ENCODE results near the gene TDP1. TPM values are rescaled to one million over a fixed set of nuclear protein-coding genes. Genes with fewer than 3 reads are reported as not detected.
A peak's percentile ranks its signal among the peaks of the same experiment; 100 is the strongest.

Gene TDP1
- total RNA-seq, 4 donors from 2014 or later, result 2.9 to 8.0 (median 7.3) TPM

DNA sequence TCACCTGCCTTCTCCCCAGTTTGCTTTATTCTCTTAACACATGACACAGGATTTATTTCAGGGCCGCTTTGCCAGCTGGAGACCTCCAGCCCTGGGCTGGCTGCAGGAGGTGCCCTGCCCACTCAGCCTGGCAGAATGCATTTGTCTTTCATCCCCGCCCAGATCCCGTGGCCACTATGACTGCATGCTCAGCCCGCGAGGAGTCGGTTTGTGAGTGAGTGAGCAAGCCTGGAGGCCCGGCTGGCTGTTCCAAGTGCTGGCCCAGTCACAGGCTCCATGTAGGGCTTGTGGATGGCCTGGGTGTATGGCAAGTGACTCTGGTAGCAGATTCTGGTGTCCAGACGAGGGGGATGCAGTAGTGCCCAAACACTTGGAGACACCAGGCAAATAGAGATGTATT, 2.1 kb downstream of the TDP1 start:
- Histone ChIP-seq H3K4me3 (replicated peaks in 1 of 3) (no peak overlapping the region), H3K4me1 (peaks cover 4 to 6% of the 10 kb centered on the region in 2 donors), H3K27ac (no peak overlapping the region), H3K27me3 (no peaks in the 10 kb centered on the region), H3K9me3 (no peaks in the 10 kb centered on the region), H3K36me3 (no peaks in the 10 kb centered on the region)
- 93 to 100% methylated on average over 8 of the region's 8 CpGs for WGBS, 2 donors
- intact Hi-C loops (cut with DNase I), result no loop called here
- TF ChIP-seq, protein P1, sequence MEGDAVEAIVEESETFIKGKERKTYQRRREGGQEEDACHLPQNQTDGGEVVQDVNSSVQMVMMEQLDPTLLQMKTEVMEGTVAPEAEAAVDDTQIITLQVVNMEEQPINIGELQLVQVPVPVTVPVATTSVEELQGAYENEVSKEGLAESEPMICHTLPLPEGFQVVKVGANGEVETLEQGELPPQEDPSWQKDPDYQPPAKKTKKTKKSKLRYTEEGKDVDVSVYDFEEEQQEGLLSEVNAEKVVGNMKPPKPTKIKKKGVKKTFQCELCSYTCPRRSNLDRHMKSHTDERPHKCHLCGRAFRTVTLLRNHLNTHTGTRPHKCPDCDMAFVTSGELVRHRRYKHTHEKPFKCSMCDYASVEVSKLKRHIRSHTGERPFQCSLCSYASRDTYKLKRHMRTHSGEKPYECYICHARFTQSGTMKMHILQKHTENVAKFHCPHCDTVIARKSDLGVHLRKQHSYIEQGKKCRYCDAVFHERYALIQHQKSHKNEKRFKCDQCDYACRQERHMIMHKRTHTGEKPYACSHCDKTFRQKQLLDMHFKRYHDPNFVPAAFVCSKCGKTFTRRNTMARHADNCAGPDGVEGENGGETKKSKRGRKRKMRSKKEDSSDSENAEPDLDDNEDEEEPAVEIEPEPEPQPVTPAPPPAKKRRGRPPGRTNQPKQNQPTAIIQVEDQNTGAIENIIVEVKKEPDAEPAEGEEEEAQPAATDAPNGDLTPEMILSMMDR (IDR thresholded peaks at IDR 0.05), result no peak
- no peak for TF ChIP-seq POLR2A (IDR thresholded peaks at IDR 0.05)
- DNase-seq, result no peak

DNA sequence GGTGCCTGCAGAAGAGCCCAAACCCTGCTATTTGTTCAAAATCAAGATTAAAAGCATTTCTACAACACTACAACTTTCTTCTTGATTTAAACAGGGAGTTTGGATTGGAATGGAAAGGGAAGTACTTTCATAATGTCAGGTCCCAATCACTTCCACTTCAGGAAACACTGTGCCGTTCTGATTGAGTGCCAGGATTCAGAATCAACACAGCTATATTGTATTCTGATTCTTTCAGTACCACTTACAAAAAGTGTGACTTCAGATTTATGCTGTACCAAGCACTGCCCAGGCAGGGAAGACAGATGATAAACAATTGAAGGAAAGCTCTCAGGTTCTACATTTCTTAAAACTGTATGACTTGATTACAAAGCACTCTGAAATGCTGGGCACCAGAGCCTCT, 3.2 kb downstream of the TDP1 start:
- TF ChIP-seq, protein P1 (IDR thresholded peaks at IDR 0.05), result no peak
- no peak for TF ChIP-seq POLR2A (IDR thresholded peaks at IDR 0.05)
- Histone ChIP-seq H3K4me1 (peaks cover 7 to 15% of the 10 kb centered on the region in 2 donors), H3K9me3 (no peaks in the 10 kb centered on the region), H3K27ac (no peak overlapping the region), H3K4me3 (replicated peaks in 1 of 3) (no peak overlapping the region), H3K36me3 (no peaks in the 10 kb centered on the region), H3K27me3 (no peaks in the 10 kb centered on the region)
- no peak for DNase-seq
- intact Hi-C loops (cut with DNase I), result no loop called here
- WGBS, 2 donors, result 73 to 83% methylated on average over 1 of the region's 1 CpG

DNA sequence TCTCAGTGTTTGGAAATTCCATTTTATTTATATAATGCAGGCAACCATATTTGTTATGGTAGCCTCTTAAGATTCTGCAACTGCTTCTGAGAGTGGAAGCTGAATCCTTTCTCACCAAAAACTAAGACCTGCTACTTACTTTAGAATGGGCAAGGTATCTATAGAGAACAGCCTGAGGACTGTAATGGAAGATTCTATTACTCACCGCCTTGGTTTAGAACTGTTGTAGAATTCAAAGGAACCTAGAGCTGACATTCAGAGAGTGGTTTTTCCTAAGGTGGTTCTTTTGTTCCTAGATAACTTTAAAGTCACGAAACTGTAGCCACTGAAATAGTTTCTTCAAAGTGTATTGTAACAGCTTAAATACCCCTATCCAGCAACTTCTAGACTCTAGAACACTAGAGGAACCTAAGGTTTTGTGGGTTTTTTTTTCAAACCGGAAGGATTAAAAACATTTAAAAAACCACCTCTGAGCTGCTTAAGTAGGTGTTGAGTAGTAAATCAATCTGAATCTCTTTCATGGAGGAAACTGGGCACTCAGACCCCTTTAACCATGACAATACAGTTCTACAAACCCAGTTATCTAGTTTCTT, 4.2 kb downstream of the TDP1 start:
- Histone ChIP-seq H3K4me1 (peaks cover 8 to 19% of the 10 kb centered on the region in 2 donors), H3K27ac (no peak overlapping the region), H3K9me3 (no peaks in the 10 kb centered on the region), H3K36me3 (no peaks in the 10 kb centered on the region), H3K4me3 (replicated peaks in 1 of 3) (no peak overlapping the region), H3K27me3 (no peaks in the 10 kb centered on the region)
- TF ChIP-seq, protein P1 (IDR thresholded peaks at IDR 0.05), result no peak
- TF ChIP-seq POLR2A (IDR thresholded peaks at IDR 0.05), result no peak
- intact Hi-C loops (cut with DNase I), result no loop called here
- no peak for DNase-seq
- WGBS, 2 donors, result 92 to 95% methylated on average over 3 of the region's 3 CpGs

DNA sequence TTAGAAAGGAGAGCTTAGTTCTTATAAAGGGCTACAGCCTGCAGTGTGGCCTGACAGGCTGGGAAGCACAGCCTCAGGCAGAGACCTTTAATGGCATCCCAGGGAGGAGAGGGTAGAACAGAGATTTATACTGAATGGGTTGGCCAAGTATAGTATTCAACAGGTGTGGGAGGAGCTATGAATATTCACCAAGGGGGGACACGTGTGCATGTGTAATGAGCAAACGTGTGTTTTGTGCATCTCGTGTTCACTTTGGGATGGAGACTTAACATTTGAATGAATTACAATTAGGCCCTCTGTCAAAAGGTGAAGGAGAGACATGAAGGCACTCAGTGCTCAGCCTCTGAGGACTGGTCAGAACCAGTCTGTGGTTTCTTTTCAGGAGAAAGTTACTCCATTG, 5.2 kb downstream of the TDP1 start:
- Histone ChIP-seq H3K9me3 (no peaks in the 10 kb centered on the region), H3K27ac (no peak overlapping the region), H3K36me3 (no peaks in the 10 kb centered on the region), H3K4me3 (replicated peaks in 1 of 3) (no peak overlapping the region), H3K4me1 (peaks cover 8 to 19% of the 10 kb centered on the region in 2 donors), H3K27me3 (no peaks in the 10 kb centered on the region)
- WGBS, 2 donors, result 89 to 95% methylated on average over 3 of the region's 3 CpGs
- no peak for TF ChIP-seq POLR2A (IDR thresholded peaks at IDR 0.05)
- TF ChIP-seq, protein P1 (IDR thresholded peaks at IDR 0.05), result no peak
- DNase-seq, result no peak
- intact Hi-C loops (cut with DNase I), result no loop called here

- Histone ChIP-seq H3K4me3 (replicated peaks in 1 of 3) (no peak overlapping the region), H3K36me3 (no peaks in the 10 kb centered on the region), H3K27ac (no peak overlapping the region), H3K27me3 (no peaks in the 10 kb centered on the region), H3K4me1 (peaks cover 4 to 13% of the 10 kb centered on the region in 2 donors), H3K9me3 (no peaks in the 10 kb centered on the region)
- TF ChIP-seq, protein P1 (IDR thresholded peaks at IDR 0.05), result no peak
- no peak for TF ChIP-seq POLR2A (IDR thresholded peaks at IDR 0.05)
- peak; percentile 39 to 58 for DNase-seq
- intact Hi-C loops (cut with DNase I), result no loop called here
- 68 to 75% methylated on average over 10 of the region's 10 CpGs for WGBS, 2 donors
These were observed 7.7 kb downstream of the TDP1 start for GRCh38 chr14:89963288-89963978.
